GM23338 (cell line): ENCODE results near the gene HRC.

Source experiments
- CTCF ChIP-seq, 2 experiments: fragments of 200-600 bp in 1 of 2; sonication (generic) in 1 of 2; conservative IDR thresholded peaks; 2 replicates each; pipeline versions ENCODE4 v1.5.1 to v1.6.1; 2016 to 2017; ENCODE audit warnings: antibody characterized with exemption in 2 of 2, low read depth in 2 of 2, mild to moderate bottlenecking in 2 of 2, moderate library complexity in 1 of 2
- EZH2 ChIP-seq: fragments of 200-600 bp; sonication (generic); IDR thresholded peaks from one replicate; pipeline ENCODE4 v1.8.0; 2017; ENCODE audit warnings: antibody characterized with exemption, mild to moderate bottlenecking, low read depth; ENCODE audit not compliant: unreplicated experiment
- JUNB ChIP-seq: IDR thresholded peaks from one replicate; pipeline ENCODE4 v1.6.1; 2016; ENCODE audit warnings: antibody characterized with exemption; ENCODE audit not compliant: unreplicated experiment

GRCh38 chr19:49188626-49189200 is 33.5 kb upstream of the HRC start:
- no peak for TF ChIP-seq JUNB
- TF ChIP-seq CTCF (conservative IDR thresholded peaks at IDR 0.05; ENCODE audit: low read depth in 2 of 2) = peak; percentile 50 to 62
- no peak for TF ChIP-seq EZH2
